ENCODE results near the gene ARHGEF11.

The ARHGEF11 gene

DNA sequence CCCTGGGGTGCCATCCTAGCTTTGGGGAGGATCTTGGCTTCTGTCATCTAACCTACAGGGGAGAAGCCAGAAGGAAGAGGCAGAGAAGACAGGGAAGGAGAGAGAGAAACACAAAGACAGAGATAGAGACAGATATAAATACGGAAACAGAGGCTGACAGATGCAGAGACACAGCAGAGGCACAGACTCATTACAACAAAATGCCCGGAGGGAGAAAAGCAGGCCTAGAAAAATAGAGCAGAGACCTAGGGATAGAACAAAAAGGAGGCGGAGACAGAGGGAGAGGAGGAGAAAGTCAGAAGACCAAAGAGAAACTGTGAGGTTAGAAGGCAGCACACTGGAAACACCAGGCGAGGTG is 150.1 kb downstream of the ARHGEF11 start:
- no peak overlapping the region; a peak in 1 of 22 replicates for H3K9ac ChIP-seq
- H3K4me2 ChIP-seq, result peak overlapping the region in 8 of 11 experiments; percentile 65 to 88 (median 76); a peak in 12 of 22 replicates
- no peak for TF ChIP-seq Cebpa-rat (IDR thresholded peaks at IDR 0.05)
- no peaks in the 10 kb centered on the region for H3K9me3 ChIP-seq (replicated peaks in 1 of 11)
- peaks cover 56 to 80% (median 63%) of the 10 kb centered on the region in 10 experiments for H3K4me1 ChIP-seq
- no peaks in the 10 kb centered on the region for H3K36me3 ChIP-seq
- no peak overlapping the region for H3K27ac ChIP-seq
- H3K27me3 ChIP-seq, result peaks cover 27 to 81% (median 59%) of the 10 kb centered on the region in 11 experiments
- no peaks in the 10 kb centered on the region; a peak in 1 of 22 replicates for H4K20me1 ChIP-seq
- H3K4me3 ChIP-seq, result no peak overlapping the region

DNA sequence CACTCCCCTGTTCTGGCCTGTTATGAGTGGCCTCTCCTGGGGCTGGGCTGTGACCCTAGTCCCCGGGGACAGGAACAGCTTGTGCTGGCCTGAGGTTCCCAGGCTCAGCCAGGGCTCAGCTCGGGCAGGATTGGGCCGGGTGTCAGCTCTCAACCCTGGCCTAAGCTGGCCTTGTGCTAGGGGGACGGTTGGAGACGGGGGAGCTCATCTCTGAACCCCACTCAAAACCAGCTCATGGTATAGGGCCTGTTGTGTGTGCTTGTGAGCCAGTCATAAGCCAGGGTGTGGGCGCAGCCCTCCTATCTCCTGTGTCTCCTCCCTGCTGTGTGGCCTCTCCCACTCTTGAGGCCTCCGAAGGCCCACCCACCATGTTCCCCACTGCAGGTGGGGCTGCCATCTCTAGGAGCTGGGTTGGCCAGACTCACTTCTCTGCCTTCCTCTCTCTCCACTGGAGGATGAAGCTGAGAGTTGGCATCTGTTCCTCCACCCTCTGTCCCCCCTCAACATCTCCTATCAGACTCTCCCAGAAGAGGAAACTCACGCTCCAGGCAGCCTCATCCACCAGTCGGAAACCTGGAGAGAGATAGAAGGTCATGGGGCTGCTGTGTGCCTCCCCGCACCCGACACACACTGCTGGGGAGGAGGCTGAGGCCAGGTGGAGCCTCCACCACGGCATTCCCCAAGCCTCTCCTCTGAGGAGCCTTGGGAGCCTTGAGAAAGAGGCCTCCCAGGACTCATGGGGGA is 150.7 kb downstream of the ARHGEF11 start:
- Histone ChIP-seq H3K4me2 (peak overlapping the region; percentile 24 to 88 (median 75); a peak in 21 of 22 replicates), H3K9ac (peak overlapping the region in 3 of 11 experiments; percentile 13 to 52 (median 25); a peak in 3 of 22 replicates), H3K27ac (0 out of 22 replicates have a peak overlapping the region, but pooled peaks of 1 of the 11 experiments have one; percentile 6), H3K4me1 (peaks cover 51 to 75% (median 64%) of the 10 kb centered on the region in 10 experiments), H3K36me3 (no peaks in the 10 kb centered on the region), H3K9me3 (replicated peaks in 1 of 11) (no peaks in the 10 kb centered on the region), H3K4me3 (no peak overlapping the region), H4K20me1 (no peaks in the 10 kb centered on the region; a peak in 1 of 22 replicates), H3K27me3 (peaks cover 27 to 81% (median 59%) of the 10 kb centered on the region in 11 experiments)
- no peak for TF ChIP-seq Cebpa-rat (IDR thresholded peaks at IDR 0.05)

DNA sequence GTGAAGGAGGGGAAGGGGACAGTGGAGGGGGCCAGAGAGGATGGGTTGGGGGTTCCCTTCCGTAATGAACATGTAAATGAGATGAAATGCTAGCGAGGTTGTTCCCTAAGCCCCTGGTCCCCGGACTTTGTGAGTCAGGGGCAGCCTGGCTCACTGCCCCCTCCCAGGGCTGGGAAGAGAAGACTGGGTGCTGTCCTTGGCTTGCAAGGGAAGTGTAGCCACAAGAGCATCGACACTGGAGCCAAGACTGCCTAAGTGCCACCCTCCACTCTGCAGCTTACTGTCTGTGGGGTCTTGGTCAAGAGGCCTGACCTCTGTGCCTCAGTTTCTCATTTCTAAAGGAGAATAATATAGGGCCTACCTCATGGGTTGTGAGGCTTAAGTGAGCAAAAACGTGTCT is 151.5 kb downstream of the ARHGEF11 start:
- no peaks in the 10 kb centered on the region for H3K9me3 ChIP-seq (replicated peaks in 1 of 11)
- H3K4me2 ChIP-seq, result peak overlapping the region; percentile 55 to 88 (median 75); a peak in 21 of 22 replicates
- H4K20me1 ChIP-seq, result no peaks in the 10 kb centered on the region; a peak in 1 of 22 replicates
- peaks cover 27 to 80% (median 54%) of the 10 kb centered on the region in 11 experiments for H3K27me3 ChIP-seq
- no peaks in the 10 kb centered on the region for H3K36me3 ChIP-seq
- peaks cover 42 to 68% (median 64%) of the 10 kb centered on the region in 10 experiments for H3K4me1 ChIP-seq
- H3K9ac ChIP-seq, result peak overlapping the region in 9 of 11 experiments; percentile 19 to 62 (median 52); a peak in 10 of 22 replicates
- H3K27ac ChIP-seq, result peak overlapping the region in 2 of 11 experiments; percentile 7 to 38; a peak in 2 of 22 replicates
- H3K4me3 ChIP-seq, result peak overlapping the region in 8 of 10 experiments; percentile 28 to 68 (median 47); a peak in 10 of 20 replicates
- TF ChIP-seq Cebpa-rat (IDR thresholded peaks at IDR 0.05), result no peak

- peaks cover 27 to 73% (median 52%) of the 10 kb centered on the region in 11 experiments for H3K27me3 ChIP-seq
- peak within 1 kb of the TSS in 9 of 11 experiments; percentile 19 to 62 (median 52); a peak in 14 of 22 replicates for H3K9ac ChIP-seq
- no peaks in the 10 kb centered on the region for H3K36me3 ChIP-seq
- H3K27ac ChIP-seq, result peak within 1 kb of the TSS in 5 of 11 experiments; percentile 25 to 59 (median 37); a peak in 5 of 22 replicates
- TF ChIP-seq Cebpa-rat (IDR thresholded peaks at IDR 0.05), result no peak
- no peaks in the 10 kb centered on the region for H3K9me3 ChIP-seq (replicated peaks in 1 of 11)
- H4K20me1 ChIP-seq, result no peaks in the 10 kb centered on the region; a peak in 1 of 22 replicates
- peaks cover 35 to 65% (median 58%) of the 10 kb centered on the region in 10 experiments for H3K4me1 ChIP-seq
- H3K4me2 ChIP-seq, result peak within 1 kb of the TSS; percentile 65 to 88 (median 76)
- H3K4me3 ChIP-seq, result peak within 1 kb of the TSS; percentile 25 to 68 (median 46); a peak in 14 of 20 replicates
Measured at GRCh38 chr1:156893048-156893953, 152.2 kb downstream of the ARHGEF11 start, which contains the start of gene PEAR1. Gene PEAR1, plus strand, starts transcription at chr1:156893718. Its CDS starts 10,209 bp downstream, at chr1:156903927.

DNA sequence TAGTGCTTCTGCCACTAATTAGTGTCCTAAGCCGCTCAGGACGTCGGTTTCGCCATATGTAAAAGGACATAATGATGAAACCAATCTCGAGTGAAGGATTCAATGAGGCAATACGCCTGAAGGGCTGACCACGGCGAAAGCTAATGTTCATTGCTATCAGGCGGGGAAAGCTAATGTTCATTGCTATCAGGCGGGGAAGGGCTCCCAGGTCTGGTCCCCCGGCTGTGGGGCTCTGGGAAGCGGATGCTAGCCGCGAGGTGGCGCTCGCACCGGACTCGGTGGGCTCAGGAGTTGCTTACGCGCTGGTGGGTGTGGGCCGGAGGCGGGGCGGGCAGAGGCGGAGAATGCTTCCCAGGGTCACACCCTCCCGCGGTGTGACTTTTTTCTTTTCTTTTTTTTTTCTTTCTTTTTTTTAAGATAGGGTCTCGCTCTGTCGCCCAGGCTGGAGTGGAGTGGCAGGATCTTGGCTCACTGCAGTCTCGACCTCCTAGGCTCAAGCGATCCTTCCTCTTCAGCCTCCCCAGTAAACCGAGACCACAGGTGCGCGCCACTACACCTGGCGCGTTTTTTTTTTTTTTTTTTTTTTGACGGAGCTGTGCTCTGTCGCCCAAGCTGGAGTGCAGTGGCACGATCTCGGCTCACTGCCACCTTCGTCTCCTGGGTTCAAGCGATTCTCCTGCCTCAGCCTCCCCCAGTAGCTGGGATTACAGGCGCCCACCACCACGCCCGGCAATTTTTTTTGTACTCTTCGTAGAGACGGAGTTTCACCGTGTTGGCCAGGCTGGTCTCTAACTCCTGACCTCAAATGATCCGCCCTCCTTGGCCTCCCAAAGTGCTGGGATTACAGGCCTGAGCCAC is 153.1 kb downstream of the ARHGEF11 start:
- Histone ChIP-seq H3K4me3 (peak overlapping the region in 7 of 10 experiments; percentile 25 to 68 (median 38); a peak in 11 of 20 replicates), H4K20me1 (no peaks in the 10 kb centered on the region; a peak in 1 of 22 replicates), H3K9ac (peak overlapping the region in 2 of 11 experiments; percentile 20 to 50; a peak in 4 of 22 replicates), H3K9me3 (replicated peaks in 1 of 11) (no peaks in the 10 kb centered on the region), H3K4me2 (peak overlapping the region; percentile 65 to 88 (median 76)), H3K36me3 (no peaks in the 10 kb centered on the region), H3K27me3 (peaks cover 27 to 65% (median 52%) of the 10 kb centered on the region in 11 experiments), H3K4me1 (peaks cover 26 to 66% (median 51%) of the 10 kb centered on the region in 10 experiments), H3K27ac (no peak overlapping the region)
- TF ChIP-seq Cebpa-rat (IDR thresholded peaks at IDR 0.05), result no peak

DNA sequence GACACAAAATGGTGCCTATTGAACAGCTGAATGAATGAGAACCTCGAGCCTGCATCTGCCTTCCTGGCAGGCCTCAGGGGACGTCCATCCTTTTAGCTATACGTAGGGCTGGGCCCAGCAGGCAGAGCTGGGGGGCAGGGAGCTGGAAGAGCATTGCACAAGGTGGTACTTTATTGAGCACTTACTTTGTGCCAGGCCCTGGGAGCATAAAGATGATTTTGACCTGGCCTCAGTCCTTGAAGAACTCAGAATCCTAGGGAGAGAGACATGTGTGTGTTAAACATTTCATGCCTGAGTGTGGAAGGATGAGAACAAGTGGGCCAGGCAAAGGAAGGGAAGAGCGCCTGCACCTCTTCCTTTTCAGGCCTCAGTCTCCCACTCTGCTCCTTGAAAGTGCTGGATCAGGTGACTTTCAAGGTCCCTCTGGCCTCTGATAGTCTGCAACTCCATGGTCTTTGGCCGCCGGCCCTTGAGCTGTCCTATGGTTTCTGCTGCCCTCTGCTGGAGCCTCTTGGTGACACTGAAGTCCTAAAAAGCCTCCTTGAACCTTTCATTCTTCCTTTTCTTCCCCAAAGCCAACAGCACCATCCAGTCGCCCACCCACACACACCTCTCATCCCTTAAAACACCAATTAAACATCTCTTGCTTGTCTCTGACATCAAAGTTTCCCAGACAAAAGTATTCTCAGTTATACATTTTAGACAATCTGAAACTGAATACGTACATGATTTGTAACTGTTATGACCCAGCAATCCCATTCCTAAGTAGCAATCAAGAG is 155.6 kb downstream of the ARHGEF11 start:
- H3K4me3 ChIP-seq, result no peak overlapping the region
- H3K9me3 ChIP-seq (replicated peaks in 1 of 11), result no peaks in the 10 kb centered on the region
- TF ChIP-seq Cebpa-rat (IDR thresholded peaks at IDR 0.05), result no peak
- H3K4me2 ChIP-seq, result peak overlapping the region in 9 of 11 experiments; percentile 6 to 67 (median 44); a peak in 15 of 22 replicates
- H3K27ac ChIP-seq, result no peak overlapping the region
- 0 out of 22 replicates have a peak overlapping the region, but pooled peaks of 1 of the 11 experiments have one; percentile 10 for H3K9ac ChIP-seq
- peaks cover 19 to 74% (median 43%) of the 10 kb centered on the region in 10 experiments for H3K4me1 ChIP-seq
- H3K36me3 ChIP-seq, result no peaks in the 10 kb centered on the region
- peaks cover 26 to 45% (median 40%) of the 10 kb centered on the region in 11 experiments for H3K27me3 ChIP-seq
- no peaks in the 10 kb centered on the region; a peak in 1 of 22 replicates for H4K20me1 ChIP-seq

GRCh38 chr1:156887734-156888133 is 157.8 kb downstream of the ARHGEF11 start:
- H3K9me3 ChIP-seq (replicated peaks in 1 of 11), result no peaks in the 10 kb centered on the region
- no peaks in the 10 kb centered on the region for H3K36me3 ChIP-seq
- peak overlapping the region in 3 of 11 experiments; percentile 18 to 37 (median 21); a peak in 5 of 22 replicates for H3K4me2 ChIP-seq
- no peak overlapping the region; a peak in 1 of 22 replicates for H3K9ac ChIP-seq
- no peak for TF ChIP-seq Cebpa-rat (IDR thresholded peaks at IDR 0.05)
- no peak overlapping the region for H3K4me3 ChIP-seq
- H3K27ac ChIP-seq, result no peak overlapping the region
- H3K4me1 ChIP-seq, result peaks cover 4 to 62% (median 24%) of the 10 kb centered on the region in 10 experiments
- H4K20me1 ChIP-seq, result no peaks in the 10 kb centered on the region; a peak in 1 of 22 replicates
- H3K27me3 ChIP-seq, result peaks cover 4 to 23% (median 18%) of the 10 kb centered on the region in 11 experiments
